ENCODE results near the gene NAP1L1.
"Not testable (repeated sequence)": the region's sequence is repeated elsewhere in the genome, so short reads cannot be mapped to it uniquely, and the experiment has no call there.

The NAP1L1 gene

DNA sequence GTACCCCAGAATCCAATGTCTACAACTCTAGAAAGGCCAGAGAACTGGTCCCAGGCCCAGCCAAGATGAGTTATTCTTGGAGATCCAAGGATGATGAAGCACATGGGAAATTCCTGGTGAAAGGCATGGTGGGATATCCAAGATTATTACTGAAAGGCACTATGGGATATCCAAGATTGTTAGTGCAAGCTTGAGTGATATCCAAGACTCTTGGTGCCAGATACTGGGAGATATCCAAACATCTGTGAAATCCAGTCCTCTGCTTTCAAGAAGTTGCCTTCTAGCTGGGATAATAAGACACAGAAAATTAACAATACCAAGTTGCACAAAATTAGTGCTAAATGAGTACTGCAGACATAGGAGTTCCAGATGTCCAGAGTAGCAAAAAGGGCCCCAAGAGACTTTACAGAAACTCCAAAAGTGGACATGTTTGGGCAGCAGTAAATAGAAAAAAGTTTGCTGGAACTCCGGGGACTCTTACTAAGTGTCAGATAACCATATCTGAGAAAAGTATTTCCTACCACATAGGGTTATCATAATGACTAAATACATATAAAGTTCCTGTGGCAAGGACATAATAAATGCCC lies 87.5 kb downstream of the NAP1L1 start:
- TF ChIP-seq, protein P1, sequence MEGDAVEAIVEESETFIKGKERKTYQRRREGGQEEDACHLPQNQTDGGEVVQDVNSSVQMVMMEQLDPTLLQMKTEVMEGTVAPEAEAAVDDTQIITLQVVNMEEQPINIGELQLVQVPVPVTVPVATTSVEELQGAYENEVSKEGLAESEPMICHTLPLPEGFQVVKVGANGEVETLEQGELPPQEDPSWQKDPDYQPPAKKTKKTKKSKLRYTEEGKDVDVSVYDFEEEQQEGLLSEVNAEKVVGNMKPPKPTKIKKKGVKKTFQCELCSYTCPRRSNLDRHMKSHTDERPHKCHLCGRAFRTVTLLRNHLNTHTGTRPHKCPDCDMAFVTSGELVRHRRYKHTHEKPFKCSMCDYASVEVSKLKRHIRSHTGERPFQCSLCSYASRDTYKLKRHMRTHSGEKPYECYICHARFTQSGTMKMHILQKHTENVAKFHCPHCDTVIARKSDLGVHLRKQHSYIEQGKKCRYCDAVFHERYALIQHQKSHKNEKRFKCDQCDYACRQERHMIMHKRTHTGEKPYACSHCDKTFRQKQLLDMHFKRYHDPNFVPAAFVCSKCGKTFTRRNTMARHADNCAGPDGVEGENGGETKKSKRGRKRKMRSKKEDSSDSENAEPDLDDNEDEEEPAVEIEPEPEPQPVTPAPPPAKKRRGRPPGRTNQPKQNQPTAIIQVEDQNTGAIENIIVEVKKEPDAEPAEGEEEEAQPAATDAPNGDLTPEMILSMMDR (IDR thresholded peaks at IDR 0.05), result no peak
- no peak for TF ChIP-seq ZFX (IDR thresholded peaks at IDR 0.05; ENCODE audit: borderline replicate concordance)
- no peak overlapping the region for H3K27ac ChIP-seq

DNA sequence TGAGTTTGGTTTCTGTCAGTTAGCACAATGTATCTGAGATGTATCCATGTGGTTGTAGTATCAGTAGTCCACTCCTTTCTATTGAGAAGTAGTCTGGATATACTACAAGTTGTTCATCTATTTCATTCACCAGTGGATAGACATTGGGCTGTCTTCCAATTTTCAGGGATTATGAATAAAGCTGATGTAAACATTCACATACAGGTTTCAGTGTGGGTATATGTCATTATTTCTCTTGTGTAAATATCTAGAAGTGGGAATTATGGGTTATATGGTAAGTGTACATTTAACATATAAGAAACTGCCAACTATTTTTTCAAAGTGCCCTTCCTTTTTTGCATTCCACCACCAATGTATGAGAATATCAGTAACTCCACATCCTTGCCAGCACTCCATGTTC lies 88.8 kb downstream of the NAP1L1 start:
- no peak for TF ChIP-seq ZFX (IDR thresholded peaks at IDR 0.05; ENCODE audit: borderline replicate concordance)
- TF ChIP-seq, protein P1 (IDR thresholded peaks at IDR 0.05), result no peak
- H3K27ac ChIP-seq, result no peak overlapping the region

DNA sequence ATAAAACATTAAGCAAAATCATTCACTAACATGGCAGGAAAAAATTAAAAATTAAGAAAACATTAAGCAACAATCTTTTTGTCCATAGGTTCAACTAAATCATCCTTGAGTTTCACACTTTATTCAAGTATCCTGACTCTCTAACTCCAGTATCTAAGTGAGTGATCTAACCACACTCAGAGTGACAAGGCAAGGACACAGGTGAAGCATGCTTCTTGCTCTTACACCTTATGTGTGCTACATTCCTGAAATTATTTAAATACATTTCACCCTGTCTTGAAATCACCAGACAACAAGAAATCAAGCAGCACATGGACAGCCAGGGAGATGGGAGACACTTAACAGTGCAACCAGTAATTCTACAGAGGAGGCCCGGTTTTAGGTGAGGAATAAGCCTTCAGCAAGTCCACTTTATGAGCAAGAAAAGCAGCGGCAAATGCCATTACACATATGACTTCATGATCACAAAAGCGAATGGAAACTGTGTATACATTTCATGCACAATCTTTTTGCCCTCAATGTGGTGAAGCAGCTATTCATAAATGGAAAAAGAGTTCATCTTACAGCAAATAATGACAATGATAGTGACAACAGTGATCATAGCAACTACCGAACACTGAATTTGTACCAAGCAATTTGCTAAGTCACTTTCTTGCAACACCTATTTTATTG lies 90.3 kb downstream of the NAP1L1 start:
- H3K27ac ChIP-seq, result no peak overlapping the region
- TF ChIP-seq ZFX (IDR thresholded peaks at IDR 0.05; ENCODE audit: borderline replicate concordance), result no peak
- TF ChIP-seq, protein P1 (IDR thresholded peaks at IDR 0.05), result no peak

DNA sequence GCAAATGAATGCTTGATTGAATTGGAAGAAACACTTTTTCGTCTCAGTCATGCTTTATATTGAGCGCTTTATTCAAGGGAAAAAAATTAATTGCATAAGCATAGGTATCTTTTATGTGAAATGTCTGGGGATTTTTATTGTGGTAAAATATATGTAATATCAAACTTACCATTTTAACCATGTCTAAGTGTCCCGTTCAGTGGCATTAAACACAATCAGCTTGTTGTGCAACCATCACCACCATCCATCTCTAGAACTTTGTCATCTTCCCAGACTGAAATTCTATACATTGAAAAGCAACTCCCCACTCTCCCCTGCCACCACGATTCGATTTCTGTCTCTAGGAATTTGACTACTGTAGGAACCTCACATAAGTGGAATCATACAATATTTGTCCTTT lies 92.7 kb downstream of the NAP1L1 start:
- H3K27ac ChIP-seq, result no peak overlapping the region
- TF ChIP-seq ZFX (IDR thresholded peaks at IDR 0.05; ENCODE audit: borderline replicate concordance), result no peak
- TF ChIP-seq, protein P1 (IDR thresholded peaks at IDR 0.05), result no peak

DNA sequence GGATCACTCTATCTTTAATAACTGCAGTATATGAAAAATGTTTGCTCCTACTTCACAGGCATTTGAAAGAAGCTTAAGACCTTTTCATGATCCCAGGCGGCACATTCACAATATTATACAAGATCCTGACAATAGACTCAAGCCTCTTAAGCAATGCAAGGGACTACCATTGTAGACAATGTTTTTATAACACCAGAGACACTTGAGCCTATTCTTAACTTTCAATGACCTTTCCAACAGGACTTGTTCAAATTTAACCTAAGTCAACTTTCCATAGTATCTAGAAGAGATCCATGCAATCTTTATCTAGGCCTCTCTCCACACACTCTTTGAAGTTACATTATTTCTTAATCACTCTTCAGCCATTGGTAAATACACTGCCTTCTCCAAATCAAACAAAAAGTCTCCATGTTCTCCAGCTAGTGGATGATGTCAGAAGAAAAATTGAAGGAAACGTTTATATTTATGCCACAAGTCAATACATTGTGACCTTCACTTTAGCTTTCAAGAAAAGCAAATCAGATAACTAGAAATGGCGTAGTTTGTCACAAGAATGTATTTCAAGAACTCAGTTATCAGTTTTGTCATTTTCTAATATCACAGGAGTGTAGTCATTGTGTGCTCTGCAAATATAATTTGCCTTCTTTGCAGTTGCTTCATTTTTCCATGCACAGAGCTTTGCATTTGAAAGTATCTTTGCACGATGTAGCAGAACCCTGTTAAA lies 94.1 kb downstream of the NAP1L1 start:
- peak overlapping the region; percentile 46 for H3K27ac ChIP-seq
- TF ChIP-seq, protein P1 (IDR thresholded peaks at IDR 0.05), result no peak
- TF ChIP-seq ZFX (IDR thresholded peaks at IDR 0.05; ENCODE audit: borderline replicate concordance), result no peak

DNA sequence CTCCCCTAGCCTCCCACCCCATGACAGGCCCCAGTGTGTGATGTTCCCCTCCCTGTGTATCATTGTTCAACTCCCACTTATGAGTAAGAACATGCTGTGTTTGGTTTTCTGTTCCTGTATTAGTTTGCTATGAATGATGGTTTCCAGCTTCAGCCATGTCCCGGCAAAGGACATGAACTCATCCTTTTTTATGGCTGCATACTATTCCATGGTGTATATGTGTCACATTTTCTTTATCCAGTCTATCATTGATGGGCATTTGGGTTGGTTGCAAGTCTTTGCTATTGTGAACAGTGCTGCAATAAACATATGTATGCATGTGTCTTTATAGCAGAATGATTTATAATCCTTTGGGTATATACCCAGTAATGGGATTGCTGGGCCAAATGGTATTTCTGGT lies 96.8 kb downstream of the NAP1L1 start:
- H3K27ac ChIP-seq, result not testable (repeated sequence)

Measured in 22Rv1 (cell line).